ENCODE results near the gene XPO4.

Gene XPO4

GRCh38 chr13:20803180-20803965 lies 99.2 kb downstream of the XPO4 start:
- H3K4me3 ChIP-seq (replicated peaks; ENCODE audit: low read depth, low read length): no peak overlapping the region
- no peak for TF ChIP-seq CTCF (IDR thresholded peaks at IDR 0.05; ENCODE audit: low read length, missing control alignments)
- no peak for DNase-seq (ENCODE audit: low read depth)

- H3K4me3 ChIP-seq (replicated peaks; ENCODE audit: low read depth, low read length): no peak overlapping the region
- TF ChIP-seq CTCF (IDR thresholded peaks at IDR 0.05; ENCODE audit: low read length, missing control alignments): no peak
- DNase-seq (ENCODE audit: low read depth): no peak
Observed at GRCh38 chr13:20801707-20802106, 100.8 kb downstream of the XPO4 start.

- no peak overlapping the region for H3K4me3 ChIP-seq (replicated peaks; ENCODE audit: low read depth, low read length)
- no peak for TF ChIP-seq CTCF (IDR thresholded peaks at IDR 0.05; ENCODE audit: low read length, missing control alignments)
- peak; percentile 40 for DNase-seq (ENCODE audit: low read depth)
Observed at GRCh38 chr13:20799726-20800416, 102.7 kb downstream of the XPO4 start.

GRCh38 chr13:20798027-20798426 lies 104.5 kb downstream of the XPO4 start:
- DNase-seq (ENCODE audit: low read depth): no peak
- no peak overlapping the region for H3K4me3 ChIP-seq (replicated peaks; ENCODE audit: low read depth, low read length)
- TF ChIP-seq CTCF (IDR thresholded peaks at IDR 0.05; ENCODE audit: low read length, missing control alignments): no peak

GRCh38 chr13:20796791-20797508 lies 105.6 kb downstream of the XPO4 start:
- TF ChIP-seq CTCF (IDR thresholded peaks at IDR 0.05; ENCODE audit: low read length, missing control alignments): no peak
- no peak for DNase-seq (ENCODE audit: low read depth)

GRCh38 chr13:20789665-20790064 lies 112.9 kb downstream of the XPO4 start:
- no peak overlapping the region for H3K4me3 ChIP-seq (replicated peaks; ENCODE audit: low read depth, low read length)
- no peak for TF ChIP-seq CTCF (IDR thresholded peaks at IDR 0.05; ENCODE audit: low read length, missing control alignments)
- no peak for DNase-seq (ENCODE audit: low read depth)

More at GRCh38 chr13:20796791-20797508, 105.6 kb downstream of the XPO4 start:
- H3K4me3 ChIP-seq (replicated peaks; ENCODE audit: low read depth, low read length): no peak overlapping the region
